Measurements from ENCODE around the gene EEPD1. TPM values are rescaled to one million over a fixed set of nuclear protein-coding genes. Genes with fewer than 3 reads are reported as not detected.
"Not testable (repeated sequence)": the region's sequence is repeated elsewhere in the genome, so short reads cannot be mapped to it uniquely, and the experiment has no call there.

The EEPD1 gene
- total RNA-seq, 4 donors from 2014 or later, result 19.0 to 34.2 (median 20.8) TPM

DNA sequence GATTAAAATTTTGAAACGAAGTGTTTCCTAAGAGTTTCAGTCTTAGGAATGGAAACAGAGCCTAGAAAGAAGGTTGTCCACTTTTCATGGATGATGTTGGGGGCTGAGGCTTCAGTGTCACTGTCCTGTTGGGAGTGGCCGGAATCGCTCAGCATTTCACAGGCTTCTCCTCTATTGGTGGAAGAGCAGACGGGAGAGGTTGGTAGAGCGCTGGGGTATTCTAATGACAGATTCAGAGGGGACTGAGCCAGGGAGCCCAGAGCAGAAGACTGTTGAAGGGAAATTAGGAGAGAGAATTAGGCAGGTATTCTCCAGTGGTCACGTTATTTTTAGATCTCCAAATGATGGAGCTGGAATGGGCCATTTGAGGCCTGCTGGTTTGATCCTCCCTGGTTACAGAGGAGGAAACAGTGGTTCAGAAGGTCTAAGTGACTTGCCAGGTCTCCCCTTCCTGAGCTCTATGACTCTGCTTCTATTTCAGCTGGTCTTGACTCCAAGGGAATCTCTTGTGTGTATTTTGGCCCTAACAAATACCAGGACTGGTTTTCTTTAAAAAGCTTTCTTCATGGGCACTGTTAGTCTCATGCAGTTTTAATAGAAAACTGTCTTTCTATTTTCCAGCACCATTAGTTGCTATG, 35.7 kb upstream of the EEPD1 start:
- intact Hi-C loops (cut with DNase I; ENCODE audit: low total_unique reads), result no loop called here
- H3K4me3 ChIP-seq (ENCODE audit: low read depth, poor library complexity, severe bottlenecking), result no peak overlapping the region
- DNase-seq (ENCODE audit: low spot score in 2 of 2), result no peak
- TF ChIP-seq POLR2A (IDR thresholded peaks at IDR 0.05), result no peak
- TF ChIP-seq, protein P1, sequence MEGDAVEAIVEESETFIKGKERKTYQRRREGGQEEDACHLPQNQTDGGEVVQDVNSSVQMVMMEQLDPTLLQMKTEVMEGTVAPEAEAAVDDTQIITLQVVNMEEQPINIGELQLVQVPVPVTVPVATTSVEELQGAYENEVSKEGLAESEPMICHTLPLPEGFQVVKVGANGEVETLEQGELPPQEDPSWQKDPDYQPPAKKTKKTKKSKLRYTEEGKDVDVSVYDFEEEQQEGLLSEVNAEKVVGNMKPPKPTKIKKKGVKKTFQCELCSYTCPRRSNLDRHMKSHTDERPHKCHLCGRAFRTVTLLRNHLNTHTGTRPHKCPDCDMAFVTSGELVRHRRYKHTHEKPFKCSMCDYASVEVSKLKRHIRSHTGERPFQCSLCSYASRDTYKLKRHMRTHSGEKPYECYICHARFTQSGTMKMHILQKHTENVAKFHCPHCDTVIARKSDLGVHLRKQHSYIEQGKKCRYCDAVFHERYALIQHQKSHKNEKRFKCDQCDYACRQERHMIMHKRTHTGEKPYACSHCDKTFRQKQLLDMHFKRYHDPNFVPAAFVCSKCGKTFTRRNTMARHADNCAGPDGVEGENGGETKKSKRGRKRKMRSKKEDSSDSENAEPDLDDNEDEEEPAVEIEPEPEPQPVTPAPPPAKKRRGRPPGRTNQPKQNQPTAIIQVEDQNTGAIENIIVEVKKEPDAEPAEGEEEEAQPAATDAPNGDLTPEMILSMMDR (IDR thresholded peaks at IDR 0.05), result no peak
- WGBS, 2 donors, result 79 to 80% methylated on average over 6 of the region's 6 CpGs

DNA sequence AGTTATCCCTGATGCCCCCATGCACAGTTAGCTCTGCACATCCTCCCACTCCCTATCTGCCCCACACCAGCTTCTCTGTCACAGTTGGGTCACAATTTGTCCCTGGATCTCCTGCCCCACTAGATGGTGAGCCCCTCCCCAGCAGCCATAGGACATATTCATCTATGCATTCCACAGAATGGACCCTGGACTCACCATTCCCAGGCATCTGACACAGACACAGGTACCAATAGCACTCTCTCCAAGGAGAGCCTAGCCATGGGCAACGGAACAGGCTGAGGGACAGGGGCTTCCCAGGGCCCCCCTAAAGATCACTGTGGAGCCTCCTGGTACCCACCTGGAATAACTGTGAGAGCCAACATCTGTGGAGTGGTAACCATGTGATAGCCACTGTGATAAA, 34.7 kb upstream of the EEPD1 start:
- H3K4me3 ChIP-seq (ENCODE audit: low read depth, poor library complexity, severe bottlenecking), result no peak overlapping the region
- intact Hi-C loops (cut with DNase I; ENCODE audit: low total_unique reads), result no loop called here
- no peak for DNase-seq (ENCODE audit: low spot score in 2 of 2)
- TF ChIP-seq, protein P1 (IDR thresholded peaks at IDR 0.05), result no peak
- no peak for TF ChIP-seq POLR2A (IDR thresholded peaks at IDR 0.05)
- WGBS, 2 donors, result 80 to 91% methylated on average over 1 of the region's 1 CpG

DNA sequence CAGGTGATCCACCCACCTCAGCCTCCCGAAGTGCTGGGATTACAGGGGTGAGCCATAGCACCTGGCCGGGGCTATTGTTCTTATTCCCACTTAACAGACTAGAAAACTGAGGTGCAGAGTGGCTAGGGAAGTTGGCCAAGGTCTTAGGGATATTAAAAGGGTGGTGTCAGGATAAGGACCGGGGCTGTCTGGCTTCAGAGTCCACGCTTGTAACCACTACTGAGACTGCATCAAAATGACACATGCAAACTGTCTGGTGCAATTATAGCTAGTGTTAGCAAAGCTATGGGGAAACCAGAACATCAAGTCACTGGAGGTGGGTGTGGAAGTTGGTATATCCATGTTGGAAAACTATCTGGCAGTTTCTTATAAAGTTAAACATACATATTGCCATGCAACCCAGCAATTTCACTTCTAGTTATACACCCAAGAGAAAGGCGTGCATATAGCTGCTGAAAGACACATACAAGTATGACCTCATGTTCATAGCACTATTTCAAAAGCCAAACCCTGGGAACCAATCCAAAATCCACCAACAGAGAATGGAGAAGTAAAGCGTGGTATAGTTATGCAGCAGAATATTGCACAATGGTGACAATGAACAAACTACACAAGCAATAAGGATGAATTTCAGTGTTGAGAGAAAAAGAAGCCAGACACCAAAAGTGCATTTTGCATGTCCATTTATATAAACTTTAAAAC, 33.9 kb upstream of the EEPD1 start:
- TF ChIP-seq, protein P1 (IDR thresholded peaks at IDR 0.05), result no peak
- TF ChIP-seq POLR2A (IDR thresholded peaks at IDR 0.05), result no peak
- intact Hi-C loops (cut with DNase I; ENCODE audit: low total_unique reads), result no loop called here
- WGBS, 2 donors, result 28 to 42% methylated on average over 6 of the region's 6 CpGs
- DNase-seq (ENCODE audit: low spot score in 2 of 2), result peak in 1 of 2 donors; percentile 82
- no peak overlapping the region for H3K4me3 ChIP-seq (ENCODE audit: low read depth, poor library complexity, severe bottlenecking)

DNA sequence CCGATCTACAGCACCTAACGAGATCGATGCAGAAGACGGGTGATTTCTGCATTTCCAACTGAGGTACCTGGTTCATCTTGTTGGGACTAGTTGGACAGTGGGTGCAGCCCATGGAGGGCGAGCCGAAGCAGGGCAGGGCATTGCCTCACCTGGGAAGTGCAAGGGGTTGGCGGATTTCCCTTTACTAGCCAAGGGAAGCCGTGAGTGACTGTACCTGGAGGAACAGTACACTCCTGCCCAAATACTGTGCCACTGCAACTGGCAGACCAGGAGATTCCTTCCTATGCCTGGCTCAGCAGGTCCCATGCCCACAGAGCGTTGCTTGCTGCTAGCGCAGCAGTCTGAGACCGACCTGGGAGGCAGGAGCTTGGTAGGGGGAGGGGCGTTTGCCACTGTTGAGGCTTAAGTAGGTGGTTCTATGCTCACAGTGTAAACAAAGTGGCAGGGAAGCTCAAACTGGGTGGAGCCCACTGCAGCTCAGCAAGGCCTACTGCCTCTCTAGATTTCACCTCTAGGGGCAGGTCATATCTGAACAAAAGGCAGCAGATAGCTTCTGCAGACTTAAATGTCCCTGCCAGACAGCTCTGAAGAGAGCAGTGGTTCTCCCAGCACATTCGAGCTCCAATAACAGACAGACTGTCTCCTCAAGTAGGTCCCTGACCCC, 32.9 kb upstream of the EEPD1 start:
- H3K4me3 ChIP-seq (ENCODE audit: low read depth, poor library complexity, severe bottlenecking); intact Hi-C loops (cut with DNase I; ENCODE audit: low total_unique reads): not testable (repeated sequence)
- DNase-seq (ENCODE audit: low spot score in 2 of 2), result peak in 1 of 2 donors; percentile 49
- WGBS, 2 donors, result 61 to 64% methylated on average over 12 to 13 of the region's 13 CpGs

DNA sequence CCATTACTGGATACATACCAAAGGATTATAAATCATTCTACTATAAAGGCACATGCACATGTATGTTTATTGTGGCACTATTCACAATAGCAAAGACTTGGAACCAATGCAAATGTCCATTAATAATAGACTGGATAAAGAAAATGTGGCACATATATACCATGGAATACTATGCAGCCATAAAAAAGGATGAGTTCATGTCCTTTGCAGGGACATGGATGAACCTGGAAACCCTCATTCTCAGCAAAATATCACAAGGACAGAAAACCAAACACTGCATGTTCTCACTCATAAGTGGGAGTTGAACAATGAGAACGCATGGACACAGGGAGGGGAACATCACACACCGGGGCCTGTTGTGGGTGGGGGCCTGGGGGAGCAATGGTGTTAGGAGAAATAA, 27.4 kb upstream of the EEPD1 start:
- DNase-seq (ENCODE audit: low spot score in 2 of 2); intact Hi-C loops (cut with DNase I; ENCODE audit: low total_unique reads); H3K4me3 ChIP-seq (ENCODE audit: low read depth, poor library complexity, severe bottlenecking): not testable (repeated sequence)
- 93 to 97% methylated on average over 2 of the region's 2 CpGs for WGBS, 2 donors

DNA sequence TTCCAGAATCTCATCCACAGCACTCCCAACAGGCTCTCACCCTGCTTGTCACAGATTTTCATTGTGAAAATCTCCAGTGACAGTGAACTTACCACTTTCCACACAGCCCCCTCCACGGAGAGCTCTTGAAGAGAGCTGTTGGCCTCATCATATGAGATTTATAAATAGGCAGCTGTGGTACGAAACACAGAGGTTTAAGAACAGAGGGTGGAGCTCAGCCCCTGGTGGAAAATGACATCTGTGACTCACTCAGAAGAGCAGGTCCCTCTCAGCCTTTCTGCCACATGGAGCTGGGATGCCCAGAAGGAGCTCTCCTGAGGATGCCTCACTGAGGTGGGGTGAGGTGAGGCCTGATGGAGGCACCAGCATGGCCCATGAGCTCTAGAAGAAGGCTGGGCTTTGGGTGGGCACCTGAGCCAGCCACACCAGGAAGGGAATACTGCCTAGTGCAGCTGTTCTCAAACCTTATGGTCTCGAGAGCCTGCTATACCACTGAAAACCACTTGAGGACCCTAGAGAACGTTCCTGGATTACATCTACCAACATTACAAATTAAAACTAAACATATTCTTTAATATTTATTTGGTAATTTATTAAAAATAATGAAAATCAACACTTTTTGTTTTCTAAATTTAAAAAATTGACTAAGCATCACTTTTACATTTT, 25.8 kb upstream of the EEPD1 start:
- 55 to 63% methylated on average over 4 of the region's 4 CpGs for WGBS, 2 donors
- intact Hi-C loops (cut with DNase I; ENCODE audit: low total_unique reads), result no loop called here
- H3K4me3 ChIP-seq (ENCODE audit: low read depth, poor library complexity, severe bottlenecking), result no peak overlapping the region
- TF ChIP-seq, protein P1 (IDR thresholded peaks at IDR 0.05), result no peak
- no peak for TF ChIP-seq POLR2A (IDR thresholded peaks at IDR 0.05)
- DNase-seq (ENCODE audit: low spot score in 2 of 2), result peak in 1 of 2 donors; percentile 51
